ENCODE measurements around the gene DAAM1. TPM values are rescaled to one million over a fixed set of nuclear protein-coding genes. Genes with fewer than 3 reads are reported as not detected.

Gene DAAM1
- polyA plus RNA-seq, 1 of the 3 experiments (the other 2 are of a cell fraction), result 5.1 TPM

- peaks cover 37% of the 10 kb centered on the region; the same call in 1 of the 2 replicates for H3K79me2 ChIP-seq (ENCODE audit: insufficient read depth)
- no peak for DNase-seq
- H3K4me2 ChIP-seq, result no peak overlapping the region
- H2AFZ ChIP-seq (ENCODE audit: low read depth), result no peak overlapping the region
- no peak overlapping the region for H3K4me3 ChIP-seq (ENCODE audit: low read depth in 2 of 2, low read length in 1 of 2)
- H3K27ac ChIP-seq (ENCODE audit: low read depth in 2 of 2, low read length in 1 of 2), result no peak overlapping the region
- peaks cover 3% of the 10 kb centered on the region; the same call in 1 of the 2 replicates for H4K20me1 ChIP-seq (ENCODE audit: insufficient read depth)
- no peaks in the 10 kb centered on the region for H3K9me2 ChIP-seq
- no peaks in the 10 kb centered on the region for H3K9me3 ChIP-seq
- WGBS (ENCODE audit: low lambda C conversion rate), result 91% methylated on average over 1 of the region's 1 CpG
- POLR2A ChIA-PET, result no interaction called here
- peaks cover 5% of the 10 kb centered on the region for H3F3A ChIP-seq (replicated peaks; ENCODE audit: insufficient read depth)
- no peak for TF ChIP-seq RCOR1 (IDR thresholded peaks at IDR 0.05; ENCODE audit: low read length)
- no peak for TF ChIP-seq EZH2phosphoT487 (IDR thresholded peaks at IDR 0.05; ENCODE audit: borderline replicate concordance, low read depth)
- no peak for TF ChIP-seq TAF1 (IDR thresholded peaks at IDR 0.05; ENCODE audit: borderline replicate concordance, low read depth, low read length)
- TF ChIP-seq FOXM1 (IDR thresholded peaks at IDR 0.05; ENCODE audit: low read depth), result no peak
- no peak for TF ChIP-seq REST (IDR thresholded peaks at IDR 0.05; ENCODE audit: low read depth, low read length)
- TF ChIP-seq TCF12 (IDR thresholded peaks at IDR 0.05), result no peak
- TF ChIP-seq CHD2 (IDR thresholded peaks at IDR 0.05; ENCODE audit: low read length, partially characterized antibody), result no peak
- TF ChIP-seq PBX3 (IDR thresholded peaks at IDR 0.05), result no peak
- no peak for TF ChIP-seq GATA2 (CRISPR knock-in tag; IDR thresholded peaks at IDR 0.05)
- no peak for TF ChIP-seq MEF2A (IDR thresholded peaks at IDR 0.05; ENCODE audit: borderline replicate concordance, low read depth)
- no peak for TF ChIP-seq USF2 (IDR thresholded peaks at IDR 0.05; ENCODE audit: borderline replicate concordance, low read depth, low read length)
- no peak for TF ChIP-seq POLR2AphosphoS5 (IDR thresholded peaks at IDR 0.05; ENCODE audit: low read depth, low read length)
- no peak for TF ChIP-seq SMC3 (IDR thresholded peaks at IDR 0.05; ENCODE audit: low read depth, low read length)
- no peak for TF ChIP-seq NRF1 (IDR thresholded peaks at IDR 0.05; ENCODE audit: low read depth, low read length)
- no peak for TF ChIP-seq TEAD4 (IDR thresholded peaks at IDR 0.05; ENCODE audit: borderline replicate concordance, insufficient read depth)
- no peak for TF ChIP-seq IRF3 (IDR thresholded peaks at IDR 0.05; ENCODE audit: low read depth, low read length)
- no peak for TF ChIP-seq USF1 (IDR thresholded peaks at IDR 0.05; ENCODE audit: borderline replicate concordance, low read depth)
- no peak for TF ChIP-seq MAX (IDR thresholded peaks at IDR 0.05; ENCODE audit: low read depth)
- no peak for TF ChIP-seq JUND (IDR thresholded peaks at IDR 0.05)
- H3K27me3 ChIP-seq (ENCODE audit: insufficient read depth), result no peaks in the 10 kb centered on the region
- CTCF ChIA-PET, result no interaction called here
- no peak overlapping the region for H3K9ac ChIP-seq
- H3K4me1 ChIP-seq (ENCODE audit: control insufficient read depth in 1 of 2, insufficient read depth in 2 of 2, low read depth in 1 of 2, low read length in 1 of 2), result peaks cover 9 to 11% of the 10 kb centered on the region in 2 experiments; a peak in 3 of 4 replicates
- no peaks in the 10 kb centered on the region for H3K36me3 ChIP-seq (replicated peaks in 1 of 2; ENCODE audit: control insufficient read depth in 1 of 2, insufficient read depth in 2 of 2, low read length in 1 of 2)
These were observed 28.5 kb downstream of the DAAM1 start for GRCh38 chr14:59217011-59217410.
